AG10803 (cell line): ENCODE results near the gene ZNF581.

Experiments used
- DNase-seq: peaks from one replicate; pipeline ENCODE4 v3.0.0; 2010; ENCODE audit warnings: low read depth
- H3K4me3 ChIP-seq: 2 replicates; pipeline ENCODE4 v1.5.1; 2011; ENCODE audit warnings: mild to moderate bottlenecking, low read length, control low read depth
- CTCF ChIP-seq: conservative IDR thresholded peaks from 2 replicates; pipeline ENCODE4 v1.5.1; 2011; ENCODE audit warnings: mild to moderate bottlenecking, low read length, control low read depth, inconsistent platforms

The ZNF581 gene

GRCh38 chr19:55622242-55622969 is 21.0 kb upstream of the ZNF581 start:
- no peak for DNase-seq
- H3K4me3 ChIP-seq: no peak overlapping the region
- TF ChIP-seq CTCF: no peak

GRCh38 chr19:55623130-55623529 is 20.3 kb upstream of the ZNF581 start:
- TF ChIP-seq CTCF: no peak
- no peak overlapping the region for H3K4me3 ChIP-seq
- DNase-seq: no peak

- no peak for TF ChIP-seq CTCF
- no peak for DNase-seq
- H3K4me3 ChIP-seq: peak overlapping the region; percentile 40
Observed at GRCh38 chr19:55623561-55623960, 19.9 kb upstream of the ZNF581 start.

- H3K4me3 ChIP-seq: peak within 1 kb of the TSS; percentile 75
- no peak for TF ChIP-seq CTCF
- peak; percentile 88 for DNase-seq
Observed at GRCh38 chr19:55624109-55625003, 19.1 kb upstream of the ZNF581 start, which contains the start of gene ZNF784. Gene ZNF784, minus strand, starts transcription at chr19:55624566. Its CDS starts 5 bp downstream, at chr19:55624561.

GRCh38 chr19:55625004-55625326 is 18.5 kb upstream of the ZNF581 start:
- H3K4me3 ChIP-seq: peak overlapping the region; percentile 75
- TF ChIP-seq CTCF: no peak
- DNase-seq: no peak

GRCh38 chr19:55626350-55626749 is 17.1 kb upstream of the ZNF581 start:
- no peak for TF ChIP-seq CTCF
- DNase-seq: no peak
- H3K4me3 ChIP-seq: no peak overlapping the region

- no peak overlapping the region for H3K4me3 ChIP-seq
- peak; percentile 95 for DNase-seq
- TF ChIP-seq CTCF: peak; percentile 88
Observed at GRCh38 chr19:55632463-55632834, 11.0 kb upstream of the ZNF581 start.
